ENCODE data around the gene RTN1. TPM values are rescaled to one million over a fixed set of nuclear protein-coding genes. Genes with fewer than 3 reads are reported as not detected.
"Not testable (repeated sequence)": the region's sequence is repeated elsewhere in the genome, so short reads cannot be mapped to it uniquely, and the experiment has no call there.

RTN1 gene
- total RNA-seq, 1 donor from 2014 or later: not detected

DNA sequence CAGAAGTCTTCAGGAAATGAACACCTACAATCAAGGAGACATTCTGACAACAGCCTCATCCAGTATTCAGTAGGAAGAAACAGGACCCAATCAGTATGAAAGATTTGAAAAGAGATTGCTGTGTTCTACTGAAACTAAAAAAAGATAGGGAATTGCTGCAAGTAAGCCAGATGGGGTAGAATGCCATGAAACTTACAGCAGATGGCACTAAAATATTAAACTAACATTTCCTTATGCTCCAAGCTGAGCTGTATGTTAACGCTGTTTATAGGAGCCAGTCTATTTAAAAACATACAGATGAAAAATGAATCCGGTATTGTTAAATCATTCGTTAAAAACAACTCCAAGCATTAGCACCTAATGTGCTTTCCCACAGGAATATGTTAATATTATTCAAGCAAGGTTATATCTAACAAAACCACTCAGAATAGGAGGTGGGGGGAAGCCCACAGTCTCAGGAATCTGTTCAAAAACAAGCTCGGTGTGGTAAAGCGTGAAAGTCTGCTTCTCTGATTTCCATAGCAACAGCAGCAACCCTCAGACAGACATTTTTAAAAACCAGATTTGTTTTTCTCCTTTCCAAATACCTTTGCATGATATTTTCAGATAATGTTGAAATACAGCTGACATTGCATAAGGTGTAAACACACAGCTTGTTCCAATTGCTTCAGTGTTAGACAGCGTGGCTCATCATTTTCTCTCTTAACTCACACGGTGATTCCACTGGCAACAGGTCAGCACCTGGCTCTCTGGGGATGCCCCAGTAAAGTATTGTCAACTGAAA, 162.6 kb downstream of the RTN1 start:
- intact Hi-C loops (cut with micrococcal nuclease): no loop called here

DNA sequence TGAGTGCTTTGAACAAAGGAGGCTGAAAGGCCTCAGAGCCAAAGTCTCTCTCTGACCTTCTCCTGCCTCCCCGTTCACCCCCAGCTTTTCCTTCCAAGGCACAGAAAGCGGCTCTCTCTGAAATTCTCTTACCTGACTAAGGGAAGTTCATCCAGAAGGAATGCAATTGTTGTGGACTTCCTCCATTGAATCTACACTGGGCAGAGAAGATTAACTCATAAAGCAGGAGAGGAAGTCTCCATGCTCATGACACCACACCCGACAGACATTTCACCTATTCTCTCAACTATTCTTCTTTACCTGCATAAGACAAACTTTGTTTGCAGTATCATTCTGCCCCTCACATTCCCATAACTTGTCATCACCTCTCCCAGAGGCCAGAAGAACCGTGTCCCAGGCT, 164.7 kb downstream of the RTN1 start:
- intact Hi-C loops (cut with micrococcal nuclease): no loop called here

DNA sequence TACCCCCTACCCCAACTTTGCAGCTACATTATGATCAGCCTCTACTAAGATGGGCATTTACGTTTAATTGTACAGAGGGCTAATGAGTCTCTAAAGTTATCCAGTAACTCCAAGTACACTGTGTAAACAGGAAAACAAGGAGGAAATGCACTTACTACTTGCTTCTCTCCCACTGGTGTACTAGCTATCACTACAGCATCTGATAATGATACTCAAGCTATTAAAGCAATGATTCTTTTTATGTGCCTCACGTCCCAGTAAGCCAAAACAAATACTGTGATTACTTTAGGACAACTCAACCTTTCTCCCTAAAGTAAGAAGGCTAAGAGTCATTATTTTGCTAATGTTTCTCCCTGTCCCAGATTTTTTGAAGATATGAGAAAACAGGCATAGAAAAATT, 165.3 kb downstream of the RTN1 start:
- intact Hi-C loops (cut with micrococcal nuclease): no loop called here

DNA sequence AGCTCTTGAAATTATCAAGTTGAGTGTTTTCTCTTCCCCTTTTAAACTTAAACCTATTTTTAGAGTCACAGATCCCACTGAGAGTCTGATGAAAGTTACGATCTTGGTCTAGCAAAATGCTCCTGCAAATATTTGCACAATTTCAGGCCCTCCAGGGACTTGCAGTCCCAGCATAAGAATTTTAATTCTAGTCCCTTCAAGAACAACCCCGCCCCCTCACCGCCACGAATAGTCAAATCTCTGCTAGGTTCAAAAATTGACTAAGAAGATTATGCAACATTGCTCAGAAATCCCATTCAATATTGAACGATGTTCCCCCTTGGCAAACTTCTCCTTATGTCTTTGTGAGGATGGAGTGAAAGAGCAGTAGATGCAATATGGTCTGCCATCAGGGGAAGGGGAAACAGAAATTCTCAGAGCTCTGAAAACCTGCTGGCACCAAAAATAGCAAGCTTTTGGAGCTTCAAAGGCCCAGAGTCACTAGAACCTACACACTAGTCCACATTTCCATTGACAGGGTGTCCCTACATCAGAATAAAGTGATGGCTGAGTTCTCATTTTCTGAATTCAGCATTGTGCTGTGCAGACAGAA, 166.4 kb downstream of the RTN1 start:
- intact Hi-C loops (cut with micrococcal nuclease): no loop called here

DNA sequence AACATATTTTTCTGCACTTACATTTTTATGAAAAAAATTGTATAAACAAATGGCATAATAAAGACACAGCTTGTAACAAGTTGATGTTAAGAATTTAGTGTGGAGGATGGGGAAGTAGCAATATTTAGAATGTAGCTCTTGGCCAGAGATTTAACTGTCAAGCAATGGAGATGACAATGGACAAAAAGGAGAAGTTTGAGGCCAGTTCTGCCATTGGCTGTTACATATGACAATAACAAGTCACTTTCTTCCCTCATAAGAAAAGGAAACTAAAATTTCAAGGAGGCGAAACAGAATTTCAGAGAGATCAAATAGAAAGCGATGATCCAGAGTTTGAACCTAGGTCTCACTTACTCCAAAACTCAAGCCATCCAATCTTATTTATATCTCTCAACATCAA, 171.1 kb downstream of the RTN1 start:
- intact Hi-C loops (cut with micrococcal nuclease): no loop called here

DNA sequence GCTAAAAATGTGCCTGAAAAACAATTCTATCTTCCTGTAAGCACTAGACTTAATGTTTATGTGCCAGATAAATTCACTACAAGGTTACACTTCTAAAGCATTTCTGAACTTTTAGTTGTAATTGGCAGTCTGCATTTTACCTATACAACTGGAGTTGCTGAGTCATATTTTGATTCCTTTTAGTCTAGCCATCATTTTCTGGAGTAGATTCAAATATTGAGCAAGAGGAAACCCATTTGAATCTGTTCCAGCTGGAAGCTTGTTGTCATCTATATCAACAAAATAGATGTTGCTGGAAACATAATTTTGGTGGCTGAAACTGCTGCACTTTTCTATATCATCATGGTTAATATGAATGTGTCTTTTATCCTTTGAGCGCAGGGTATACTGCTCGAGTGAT, 171.8 kb downstream of the RTN1 start:
- intact Hi-C loops (cut with micrococcal nuclease): no loop called here

DNA sequence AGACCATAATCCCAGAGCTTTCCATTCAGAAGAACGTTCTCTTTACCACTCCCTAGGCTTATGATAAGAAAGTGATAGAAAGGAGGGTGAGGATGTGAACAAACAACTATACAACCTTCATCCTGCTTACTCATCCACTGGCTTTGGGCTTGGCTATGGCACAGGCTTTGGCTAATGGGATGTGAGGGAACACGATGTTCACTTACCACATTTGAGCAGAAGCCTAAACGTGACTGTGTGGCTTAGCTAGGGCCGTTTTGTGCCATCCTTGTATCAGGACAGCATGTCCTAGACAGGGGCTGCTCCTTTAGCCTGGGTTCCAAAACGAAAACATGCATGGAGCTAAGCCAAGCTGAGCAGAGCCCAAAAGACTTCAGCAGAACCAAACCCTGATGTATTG, 175.4 kb downstream of the RTN1 start:
- intact Hi-C loops (cut with micrococcal nuclease): no loop called here

DNA sequence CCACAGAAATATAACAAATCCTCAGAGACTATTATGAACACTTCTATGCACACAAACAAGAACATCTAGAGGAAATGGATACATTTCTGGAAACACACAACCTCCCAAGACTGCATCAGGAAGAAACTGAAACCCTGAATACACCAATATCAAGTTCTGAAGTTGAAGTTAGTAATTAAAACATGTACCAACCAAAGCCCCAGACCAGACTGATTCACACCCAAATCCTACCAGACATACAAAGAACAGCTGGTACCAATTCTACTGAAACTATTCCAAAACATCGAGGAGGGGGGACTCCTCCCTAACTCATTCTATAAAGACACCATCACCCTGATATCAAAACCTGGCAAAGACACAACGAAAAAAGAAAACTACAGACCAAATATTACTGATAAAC, 179.3 kb downstream of the RTN1 start:
- intact Hi-C loops (cut with micrococcal nuclease): no loop called here

DNA sequence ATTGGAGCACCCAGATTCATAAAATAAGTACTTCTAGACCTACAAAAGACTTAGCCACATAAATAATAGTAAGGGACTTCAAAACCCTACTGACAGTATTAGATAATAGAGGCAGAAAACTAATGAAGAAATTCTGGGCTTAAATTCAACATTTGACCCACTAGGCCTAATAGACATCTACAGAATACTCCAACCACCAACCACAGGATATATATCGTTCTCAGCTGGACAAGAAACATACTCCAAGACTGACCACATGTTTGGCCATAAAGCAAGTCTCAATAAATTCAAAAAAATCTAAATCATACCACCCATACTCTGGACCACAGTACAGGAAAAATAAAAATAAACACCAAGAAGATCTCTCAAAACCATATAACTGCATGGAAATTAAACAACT, 180.2 kb downstream of the RTN1 start:
- intact Hi-C loops (cut with micrococcal nuclease): no loop called here

DNA sequence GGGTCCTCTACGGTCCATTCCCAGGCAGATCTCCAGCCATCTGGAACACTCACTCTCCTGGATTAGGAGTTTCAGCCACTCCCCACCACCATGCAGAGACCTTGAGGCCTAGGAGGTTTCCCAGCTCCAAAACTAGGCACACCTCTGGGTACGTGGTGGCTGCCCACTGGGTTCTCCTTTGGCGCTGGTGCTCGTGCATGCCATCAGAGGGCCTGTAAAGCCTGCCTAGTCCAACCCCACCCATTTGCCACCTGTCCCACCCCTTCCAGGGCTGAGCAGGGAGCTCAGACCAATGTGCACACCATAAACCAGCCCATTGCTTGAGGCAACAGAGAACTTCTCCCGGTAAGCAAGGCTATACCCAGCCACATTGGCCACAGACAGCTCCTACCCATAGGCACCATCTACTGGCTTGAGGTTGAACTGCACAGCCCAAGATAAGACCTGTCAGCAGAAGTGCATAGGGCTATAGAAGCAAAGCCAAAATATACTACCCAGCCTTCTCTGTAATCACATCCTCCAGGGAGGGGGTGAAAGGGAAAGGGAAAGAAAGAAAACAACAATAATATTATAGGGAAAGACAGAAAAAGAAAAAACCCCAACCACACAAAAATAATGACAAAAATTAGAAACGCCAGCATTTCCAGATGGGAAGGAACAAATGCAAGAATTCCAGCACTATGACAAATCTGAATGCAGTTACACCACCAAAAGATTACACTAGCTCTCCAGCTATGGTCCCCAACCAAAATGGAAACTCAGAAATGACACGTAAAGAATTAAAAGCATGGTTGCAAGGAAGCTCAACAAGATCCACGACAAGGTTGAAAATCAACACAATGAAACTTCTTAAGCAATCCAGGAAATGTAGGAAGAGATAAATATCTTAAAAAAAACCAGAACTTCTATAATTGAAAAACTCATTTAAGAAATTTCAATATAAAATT, 182.1 kb downstream of the RTN1 start:
- intact Hi-C loops (cut with micrococcal nuclease): no loop called here

DNA sequence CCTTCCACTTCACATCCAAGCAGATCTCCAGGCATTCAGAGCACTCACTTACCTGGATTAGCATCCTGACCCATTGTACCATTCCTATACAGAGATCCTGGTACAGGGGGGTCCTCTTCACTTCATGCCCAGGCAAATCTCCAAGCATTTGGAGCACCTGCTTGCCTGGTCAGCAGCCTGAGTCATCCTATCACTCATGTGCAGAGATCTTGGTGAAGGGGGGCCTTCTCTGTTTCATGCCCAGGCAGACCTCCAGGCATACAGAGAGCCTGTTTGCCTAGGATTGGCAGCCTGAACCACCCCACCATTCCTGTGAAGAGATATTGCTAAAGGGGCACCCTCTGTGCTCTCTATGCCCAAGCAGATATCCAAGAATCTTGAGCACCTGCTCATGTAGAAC, 182.9 kb downstream of the RTN1 start:
- intact Hi-C loops (cut with micrococcal nuclease): no loop called here

DNA sequence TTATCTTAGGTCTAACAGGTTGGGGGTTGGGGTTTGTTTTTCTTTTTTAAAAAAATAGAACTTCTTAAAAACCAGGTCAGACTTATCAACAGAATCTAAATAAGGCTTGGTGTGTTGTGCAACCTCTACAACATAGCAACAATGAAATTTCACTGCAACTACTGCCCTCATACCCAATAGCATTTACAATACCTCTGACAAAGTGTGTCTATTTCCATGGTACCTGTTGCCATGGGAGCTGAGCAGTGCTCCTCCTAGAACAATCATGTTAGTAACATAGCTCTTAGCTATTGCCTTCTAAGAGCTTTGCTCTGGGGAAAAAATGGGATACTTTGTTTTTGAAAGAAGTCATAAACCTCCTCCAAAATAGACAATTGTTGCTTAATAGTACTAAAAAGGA, 190.7 kb downstream of the RTN1 start:
- intact Hi-C loops (cut with micrococcal nuclease): no loop called here

DNA sequence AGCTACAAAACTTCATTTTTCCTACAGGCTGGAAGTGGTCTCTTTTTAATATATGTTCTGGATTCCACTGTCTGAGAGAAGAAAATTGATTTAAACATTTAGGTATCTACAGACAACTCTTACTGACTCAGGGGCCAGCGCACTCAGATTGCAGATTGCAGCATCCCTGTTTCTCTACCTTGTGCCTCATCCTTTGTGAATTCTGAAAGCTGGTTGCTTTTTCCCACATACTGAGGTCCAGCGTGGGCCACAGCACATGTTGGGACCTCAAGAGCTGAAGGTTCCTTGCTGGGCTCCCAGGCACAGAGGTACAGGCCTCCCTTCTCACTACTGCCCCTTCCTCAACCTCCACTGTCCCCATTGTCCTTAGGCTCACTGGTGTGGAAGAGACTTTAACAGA, 192.2 kb downstream of the RTN1 start:
- intact Hi-C loops (cut with micrococcal nuclease): no loop called here

DNA sequence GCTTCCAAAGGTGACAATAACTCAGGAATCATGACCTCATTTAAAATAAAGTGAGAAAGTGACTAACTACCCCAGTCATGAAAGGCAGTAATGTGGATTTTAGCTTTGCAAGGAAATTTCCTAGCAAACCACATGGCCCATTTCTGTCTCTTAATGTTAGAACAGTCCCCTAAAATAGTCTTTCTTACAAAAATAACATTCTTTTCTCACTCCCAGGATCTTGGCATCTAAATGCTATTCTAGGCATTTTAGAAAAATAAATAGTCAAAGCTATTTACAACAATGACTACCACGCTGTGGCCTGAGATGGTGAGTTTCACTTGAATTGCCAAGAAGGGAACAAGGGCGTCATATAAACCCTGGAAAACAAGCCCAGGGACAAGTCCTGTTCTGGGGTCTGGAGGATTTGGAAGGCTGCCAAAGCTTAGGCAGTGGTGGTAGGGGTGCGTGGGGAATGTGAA, 192.8 kb downstream of the RTN1 start:
- intact Hi-C loops (cut with micrococcal nuclease): no loop called here

DNA sequence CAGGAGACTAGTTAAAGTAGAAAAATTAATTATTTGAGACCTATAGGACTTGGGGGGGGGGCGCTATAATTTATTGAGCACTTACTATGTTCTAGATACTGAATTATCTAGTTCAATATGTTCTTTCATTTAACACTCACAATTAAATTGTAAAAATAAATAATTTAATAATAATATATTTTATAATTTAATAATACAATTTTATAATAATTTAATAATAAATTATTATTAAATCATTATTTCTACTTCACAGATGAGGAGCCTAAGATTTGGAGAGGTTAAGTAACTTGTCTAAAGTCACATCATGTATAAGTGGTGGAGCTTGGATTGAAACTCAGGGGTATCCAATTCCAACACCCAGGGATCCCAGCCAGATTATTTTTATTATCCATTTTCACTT, 195.2 kb downstream of the RTN1 start:
- intact Hi-C loops (cut with micrococcal nuclease): no loop called here

DNA sequence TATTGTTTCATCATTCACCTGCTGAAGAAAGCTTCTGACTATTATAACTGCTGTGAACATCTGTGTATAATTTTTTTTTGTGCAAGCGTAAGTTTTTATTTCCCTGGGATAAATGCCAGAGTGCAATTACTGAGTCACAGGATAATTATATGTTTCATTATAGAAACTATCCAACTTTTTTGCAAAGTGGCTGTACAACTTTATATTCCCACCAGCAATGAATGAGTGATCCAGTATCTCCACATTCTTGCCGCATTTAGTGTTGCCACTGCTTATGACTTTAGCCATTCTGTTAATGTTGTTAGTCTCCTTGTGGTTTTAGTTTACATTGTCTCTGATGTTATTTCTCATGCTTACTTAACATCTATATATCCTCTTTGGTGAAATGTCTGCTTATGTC, 205.8 kb downstream of the RTN1 start:
- intact Hi-C loops (cut with micrococcal nuclease): no loop called here

DNA sequence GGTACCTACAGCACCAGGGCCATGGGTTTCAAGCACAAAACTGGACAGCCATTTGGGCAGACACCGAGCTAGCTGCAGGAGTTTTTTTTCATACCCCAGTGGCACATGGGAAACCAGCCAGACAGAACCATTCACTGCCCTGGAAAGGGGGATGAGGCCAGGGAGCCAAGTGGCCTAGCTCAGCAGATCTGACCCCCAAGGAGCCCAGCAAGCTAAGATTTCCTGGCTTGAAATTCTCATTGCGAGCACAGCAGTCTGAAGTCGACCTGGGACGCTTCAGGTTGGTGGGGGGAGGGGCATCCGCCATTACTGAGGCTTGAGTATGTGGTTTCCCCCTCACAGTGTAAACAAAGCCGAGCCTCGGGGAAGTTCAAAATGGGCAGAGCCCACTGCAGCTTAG, 212.8 kb downstream of the RTN1 start:
- intact Hi-C loops (cut with micrococcal nuclease): no loop called here

DNA sequence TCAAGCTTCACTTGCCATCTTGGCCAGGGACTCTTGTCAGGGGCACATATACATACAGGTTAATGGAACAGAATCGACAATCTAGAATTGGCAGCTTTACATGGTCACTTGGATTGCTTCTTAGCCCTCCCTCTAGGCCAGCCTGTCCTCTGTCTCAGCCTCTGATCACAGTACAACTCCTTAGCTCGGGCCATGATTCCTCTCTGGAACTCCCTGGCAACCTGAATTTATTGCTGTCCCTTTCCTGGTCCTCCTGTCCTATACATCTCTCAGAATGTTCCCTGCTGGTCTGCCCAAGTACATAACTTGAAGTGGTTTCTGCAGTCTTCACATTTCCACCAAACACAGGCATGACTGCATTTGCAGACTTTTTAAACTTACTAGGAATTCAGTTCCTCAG, 214.1 kb downstream of the RTN1 start:
- intact Hi-C loops (cut with micrococcal nuclease): no loop called here

DNA sequence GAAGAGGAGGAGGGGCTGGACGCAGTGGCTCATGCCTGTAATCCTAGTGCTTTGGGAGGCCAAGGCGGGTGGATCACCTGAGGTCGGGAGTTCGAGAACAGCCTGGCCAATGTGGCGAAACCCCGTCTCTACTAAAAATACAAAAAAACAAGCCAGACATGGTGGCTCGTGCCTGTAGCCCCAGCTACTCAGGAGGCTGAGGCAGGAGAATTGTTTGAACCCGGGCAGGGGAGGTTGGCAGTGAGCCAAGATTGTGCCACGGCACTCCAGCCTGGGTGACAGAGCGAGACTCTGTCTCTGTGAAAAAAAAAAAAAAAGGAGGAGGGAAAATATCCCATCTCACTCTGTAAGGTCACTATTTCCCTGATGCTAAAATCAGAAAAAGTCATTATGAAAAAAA, 216.4 kb downstream of the RTN1 start:
- intact Hi-C loops (cut with micrococcal nuclease): not testable (repeated sequence)

DNA sequence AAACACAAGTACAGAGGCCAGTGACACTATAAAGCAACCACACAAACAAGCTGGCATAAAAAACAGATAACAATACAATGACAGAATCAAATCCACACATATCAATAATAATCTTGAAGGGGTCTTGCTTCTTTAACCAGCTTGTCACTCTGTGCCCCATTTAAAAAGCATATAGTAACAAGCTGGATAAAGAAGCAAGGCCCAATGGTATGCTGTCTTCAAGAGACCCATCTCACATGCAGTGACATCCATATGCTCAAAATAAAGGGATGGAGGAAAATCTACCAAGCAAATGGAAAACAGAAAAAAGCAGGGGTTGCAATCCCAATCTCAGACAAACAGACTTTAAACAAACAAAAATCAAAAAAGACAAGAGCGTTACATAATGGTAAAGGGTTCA, 223.7 kb downstream of the RTN1 start:
- intact Hi-C loops (cut with micrococcal nuclease): not testable (repeated sequence)

DNA sequence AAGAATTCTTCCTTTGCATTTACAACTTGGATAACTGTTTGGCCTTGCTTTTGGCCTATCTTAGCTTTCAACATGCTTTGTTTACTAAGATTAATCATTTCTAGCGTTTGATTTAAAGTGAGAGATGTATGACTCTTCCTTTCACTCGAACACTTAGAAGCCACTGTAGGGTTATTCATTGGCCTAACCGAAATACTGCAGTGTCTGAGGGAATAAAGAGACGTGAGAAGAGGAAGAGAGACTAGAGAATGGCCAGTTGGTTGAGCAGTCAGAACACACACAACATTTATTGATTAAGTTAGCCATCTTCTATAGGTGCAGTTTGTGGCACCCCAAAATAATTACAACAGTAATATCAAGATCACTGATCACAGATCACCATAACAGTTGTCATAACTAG, 231.7 kb downstream of the RTN1 start:
- intact Hi-C loops (cut with micrococcal nuclease): no loop called here

DNA sequence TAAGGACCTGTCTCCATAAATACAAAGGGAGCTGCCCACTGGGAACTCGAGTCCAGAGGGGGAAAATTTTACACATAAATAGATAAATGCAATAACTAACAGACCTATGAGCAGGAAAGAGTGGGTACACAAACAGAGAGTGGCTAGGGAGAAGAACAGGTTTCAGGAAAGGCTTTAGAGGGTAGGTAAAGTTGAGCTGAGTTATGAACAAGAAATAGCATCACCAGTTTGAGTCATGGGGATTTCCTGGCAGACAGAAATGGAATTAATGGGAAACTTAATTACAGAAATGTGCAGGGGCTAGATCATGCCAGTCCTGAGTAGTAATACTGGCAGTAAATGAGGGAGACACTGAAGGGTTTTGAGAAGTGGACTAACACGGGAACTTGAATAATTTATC, 236.0 kb downstream of the RTN1 start:
- intact Hi-C loops (cut with micrococcal nuclease): loop anchor here (5.0 kb wide), 2 partner anchors 283 to 548 kb away; no protein-coding TSS in a partner anchor
